ENCODE measurements around the gene LMNA. TPM values are rescaled to one million over a fixed set of nuclear protein-coding genes. Genes with fewer than 3 reads are reported as not detected.

Gene LMNA
- total RNA-seq, 4 donors from 2014 or later: 201 to 295 (median 211) TPM

DNA sequence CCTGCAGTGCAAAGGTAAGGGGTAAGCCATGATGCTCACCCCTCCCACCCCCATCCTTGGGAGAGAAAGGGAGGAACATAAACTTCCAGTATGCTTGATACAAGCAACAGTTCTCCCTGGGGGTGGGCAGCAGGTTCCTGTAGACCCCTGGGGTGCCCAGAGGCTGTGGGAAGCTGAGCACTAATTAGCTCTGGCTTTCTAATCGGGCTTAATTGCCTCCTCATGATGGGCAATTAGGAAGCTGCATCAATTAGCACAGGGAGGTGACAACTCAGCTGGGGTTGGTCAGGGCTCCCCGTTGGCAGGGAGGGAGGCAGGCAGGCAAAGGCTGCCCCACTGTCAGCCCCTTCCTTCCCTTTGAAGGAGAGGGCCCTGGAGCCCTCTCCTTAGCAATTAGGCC, 15.7 kb upstream of the LMNA start:
- no peak overlapping the region for H3K27ac ChIP-seq
- peaks cover 0 to 54% (median 23%) of the 10 kb centered on the region in 4 donors for H3K4me1 ChIP-seq
- no peaks in the 10 kb centered on the region for H3K9me3 ChIP-seq
- H3K36me3 ChIP-seq: no peaks in the 10 kb centered on the region
- no peaks in the 10 kb centered on the region for H3K27me3 ChIP-seq
- TF ChIP-seq, protein P1, sequence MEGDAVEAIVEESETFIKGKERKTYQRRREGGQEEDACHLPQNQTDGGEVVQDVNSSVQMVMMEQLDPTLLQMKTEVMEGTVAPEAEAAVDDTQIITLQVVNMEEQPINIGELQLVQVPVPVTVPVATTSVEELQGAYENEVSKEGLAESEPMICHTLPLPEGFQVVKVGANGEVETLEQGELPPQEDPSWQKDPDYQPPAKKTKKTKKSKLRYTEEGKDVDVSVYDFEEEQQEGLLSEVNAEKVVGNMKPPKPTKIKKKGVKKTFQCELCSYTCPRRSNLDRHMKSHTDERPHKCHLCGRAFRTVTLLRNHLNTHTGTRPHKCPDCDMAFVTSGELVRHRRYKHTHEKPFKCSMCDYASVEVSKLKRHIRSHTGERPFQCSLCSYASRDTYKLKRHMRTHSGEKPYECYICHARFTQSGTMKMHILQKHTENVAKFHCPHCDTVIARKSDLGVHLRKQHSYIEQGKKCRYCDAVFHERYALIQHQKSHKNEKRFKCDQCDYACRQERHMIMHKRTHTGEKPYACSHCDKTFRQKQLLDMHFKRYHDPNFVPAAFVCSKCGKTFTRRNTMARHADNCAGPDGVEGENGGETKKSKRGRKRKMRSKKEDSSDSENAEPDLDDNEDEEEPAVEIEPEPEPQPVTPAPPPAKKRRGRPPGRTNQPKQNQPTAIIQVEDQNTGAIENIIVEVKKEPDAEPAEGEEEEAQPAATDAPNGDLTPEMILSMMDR (IDR thresholded peaks at IDR 0.05): no peak
- TF ChIP-seq POLR2A (IDR thresholded peaks at IDR 0.05): no peak
- DNase-seq: no peak
- H3K4me3 ChIP-seq: no peak overlapping the region

- Histone ChIP-seq H3K27me3 (no peaks in the 10 kb centered on the region), H3K4me1 (peaks cover 0 to 59% (median 24%) of the 10 kb centered on the region in 4 donors), H3K9me3 (no peaks in the 10 kb centered on the region), H3K27ac (no peak overlapping the region), H3K4me3 (no peak overlapping the region), H3K36me3 (no peaks in the 10 kb centered on the region)
- DNase-seq: no peak
- no peak for TF ChIP-seq POLR2A (IDR thresholded peaks at IDR 0.05)
- TF ChIP-seq, protein P1 (IDR thresholded peaks at IDR 0.05): no peak
Observed at GRCh38 chr1:156099282-156099681, 15.2 kb upstream of the LMNA start.

DNA sequence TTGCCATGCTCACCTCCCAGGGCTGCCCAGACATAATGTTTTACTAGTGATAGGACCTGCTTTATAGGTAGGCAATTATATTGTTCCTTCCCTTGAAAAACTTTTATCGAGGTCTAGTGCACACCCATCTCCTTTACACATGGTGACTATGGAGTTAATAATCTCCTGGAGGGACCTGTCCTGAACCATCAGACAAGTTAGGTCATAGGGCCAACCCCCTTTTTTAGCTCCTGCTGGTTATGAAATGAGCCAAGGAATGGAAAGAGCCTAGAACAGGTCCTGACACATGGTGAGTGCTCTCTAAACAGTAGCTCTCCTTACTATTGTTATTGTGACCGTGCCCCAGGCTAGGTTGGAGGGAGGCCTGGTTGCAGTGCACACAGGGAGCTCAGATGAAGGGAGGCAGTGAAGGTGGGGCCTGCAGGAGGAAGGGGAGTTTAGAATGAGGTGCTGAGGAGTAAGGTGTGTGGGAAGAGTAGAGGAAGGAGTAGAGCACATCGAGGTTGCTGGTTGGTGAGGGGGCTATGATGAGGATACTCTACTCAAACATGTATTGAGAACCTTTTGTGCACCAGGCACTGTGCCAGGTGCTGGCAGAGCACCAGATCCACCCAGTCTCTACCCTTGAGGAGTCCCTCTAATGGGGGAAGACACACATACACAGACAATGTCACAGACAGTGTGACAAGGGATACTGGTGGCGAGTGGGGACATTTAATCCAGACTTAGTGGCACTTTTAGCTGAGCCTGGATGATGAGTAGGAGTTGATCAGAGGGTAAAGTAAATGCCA, 14.1 kb upstream of the LMNA start:
- Histone ChIP-seq H3K36me3 (no peaks in the 10 kb centered on the region), H3K4me3 (no peak overlapping the region), H3K4me1 (peaks cover 7 to 70% (median 27%) of the 10 kb centered on the region in 4 donors), H3K27me3 (no peaks in the 10 kb centered on the region), H3K9me3 (no peaks in the 10 kb centered on the region), H3K27ac (peak overlapping the region in 1 of 4 donors; percentile 33)
- DNase-seq: no peak
- TF ChIP-seq, protein P1 (IDR thresholded peaks at IDR 0.05): no peak
- TF ChIP-seq POLR2A (IDR thresholded peaks at IDR 0.05): no peak

GRCh38 chr1:156101880-156102279, 12.6 kb upstream of the LMNA start:
- no peaks in the 10 kb centered on the region for H3K36me3 ChIP-seq
- no peak for DNase-seq
- H3K27me3 ChIP-seq: no peaks in the 10 kb centered on the region
- no peak for TF ChIP-seq POLR2A (IDR thresholded peaks at IDR 0.05)
- TF ChIP-seq, protein P1 (IDR thresholded peaks at IDR 0.05): no peak
- peaks cover 10 to 74% (median 22%) of the 10 kb centered on the region in 4 donors for H3K4me1 ChIP-seq
- peak overlapping the region in 3 of 4 donors; percentile 76 to 95 (median 93) for H3K27ac ChIP-seq
- H3K4me3 ChIP-seq: no peak overlapping the region
- H3K9me3 ChIP-seq: no peaks in the 10 kb centered on the region

GRCh38 chr1:156102633-156103511, 11.6 kb upstream of the LMNA start:
- H3K4me3 ChIP-seq: no peak overlapping the region
- DNase-seq: no peak

More at GRCh38 chr1:156102633-156103511, 11.6 kb upstream of the LMNA start:
- no peak for TF ChIP-seq POLR2A (IDR thresholded peaks at IDR 0.05)
- TF ChIP-seq, protein P1 (IDR thresholded peaks at IDR 0.05): no peak
- Histone ChIP-seq H3K4me1 (peaks cover 10 to 73% (median 16%) of the 10 kb centered on the region in 4 donors), H3K9me3 (no peaks in the 10 kb centered on the region), H3K27me3 (no peaks in the 10 kb centered on the region), H3K27ac (peak overlapping the region; percentile 76 to 95 (median 85)), H3K36me3 (no peaks in the 10 kb centered on the region)

Measured in Peyer's patch (tissue), 4 donors.